BE2C (cell line): ENCODE data around the gene CSMD2.

Experiments
- DNase-seq: peaks from one replicate; pipeline ENCODE4 v3.0.0-alpha.2; 2020
- H3K27me3 ChIP-seq: fragments of 250-450 bp; sonication (Bioruptor Pico); 2 replicates; pipeline ENCODE4 v1.5.1; 2020; ENCODE audit warnings: mild to moderate bottlenecking
- H3K36me3 ChIP-seq: fragments of 250-450 bp; sonication (Bioruptor Pico); 2 replicates; pipeline ENCODE4 v1.5.1; 2020; ENCODE audit warnings: mild to moderate bottlenecking
- H3K4me1 ChIP-seq: fragments of 250-450 bp; sonication (Bioruptor Pico); 2 replicates; pipeline ENCODE4 v1.5.1; 2020
- H3K4me3 ChIP-seq: 2 replicates; pipeline ENCODE4 v1.5.1; 2011; ENCODE audit warnings: low read depth, low read length
- H3K9me3 ChIP-seq: fragments of 250-450 bp; sonication (Bioruptor Pico); 2 replicates; pipeline ENCODE4 v1.5.1; 2020
- TF ChIP-seq, protein P1 (sequence below): IDR thresholded peaks from 2 replicates; pipeline ENCODE4 v1.5.1; 2012; ENCODE audit warnings: mild to moderate bottlenecking, low read depth, low read length

CSMD2 gene

DNA sequence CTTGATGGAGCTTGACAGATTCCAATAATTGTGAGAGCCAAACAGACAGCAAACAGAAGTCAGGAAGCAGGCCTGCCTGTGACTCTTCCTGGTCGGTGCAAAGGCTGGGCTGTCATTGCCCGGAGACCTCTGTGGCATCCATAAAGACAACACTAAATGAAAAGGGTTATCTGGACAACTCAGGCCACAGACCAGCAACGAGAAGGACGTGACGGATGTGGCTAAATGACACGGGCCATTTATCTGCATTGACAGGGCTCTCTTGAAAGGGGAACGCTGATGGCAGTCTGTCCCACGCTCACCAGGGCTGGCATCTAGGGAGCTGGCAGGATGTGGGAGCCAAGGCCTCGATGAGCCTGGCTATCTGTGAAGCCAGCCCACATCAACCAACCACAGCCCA lies 266.1 kb downstream of the CSMD2 start:
- TF ChIP-seq, protein P1, sequence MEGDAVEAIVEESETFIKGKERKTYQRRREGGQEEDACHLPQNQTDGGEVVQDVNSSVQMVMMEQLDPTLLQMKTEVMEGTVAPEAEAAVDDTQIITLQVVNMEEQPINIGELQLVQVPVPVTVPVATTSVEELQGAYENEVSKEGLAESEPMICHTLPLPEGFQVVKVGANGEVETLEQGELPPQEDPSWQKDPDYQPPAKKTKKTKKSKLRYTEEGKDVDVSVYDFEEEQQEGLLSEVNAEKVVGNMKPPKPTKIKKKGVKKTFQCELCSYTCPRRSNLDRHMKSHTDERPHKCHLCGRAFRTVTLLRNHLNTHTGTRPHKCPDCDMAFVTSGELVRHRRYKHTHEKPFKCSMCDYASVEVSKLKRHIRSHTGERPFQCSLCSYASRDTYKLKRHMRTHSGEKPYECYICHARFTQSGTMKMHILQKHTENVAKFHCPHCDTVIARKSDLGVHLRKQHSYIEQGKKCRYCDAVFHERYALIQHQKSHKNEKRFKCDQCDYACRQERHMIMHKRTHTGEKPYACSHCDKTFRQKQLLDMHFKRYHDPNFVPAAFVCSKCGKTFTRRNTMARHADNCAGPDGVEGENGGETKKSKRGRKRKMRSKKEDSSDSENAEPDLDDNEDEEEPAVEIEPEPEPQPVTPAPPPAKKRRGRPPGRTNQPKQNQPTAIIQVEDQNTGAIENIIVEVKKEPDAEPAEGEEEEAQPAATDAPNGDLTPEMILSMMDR, result no peak
- Histone ChIP-seq H3K4me1 (no peaks in the 10 kb centered on the region), H3K4me3 (no peak overlapping the region), H3K27me3 (no peaks in the 10 kb centered on the region), H3K9me3 (no peaks in the 10 kb centered on the region), H3K36me3 (no peaks in the 10 kb centered on the region)
- no peak for DNase-seq

DNA sequence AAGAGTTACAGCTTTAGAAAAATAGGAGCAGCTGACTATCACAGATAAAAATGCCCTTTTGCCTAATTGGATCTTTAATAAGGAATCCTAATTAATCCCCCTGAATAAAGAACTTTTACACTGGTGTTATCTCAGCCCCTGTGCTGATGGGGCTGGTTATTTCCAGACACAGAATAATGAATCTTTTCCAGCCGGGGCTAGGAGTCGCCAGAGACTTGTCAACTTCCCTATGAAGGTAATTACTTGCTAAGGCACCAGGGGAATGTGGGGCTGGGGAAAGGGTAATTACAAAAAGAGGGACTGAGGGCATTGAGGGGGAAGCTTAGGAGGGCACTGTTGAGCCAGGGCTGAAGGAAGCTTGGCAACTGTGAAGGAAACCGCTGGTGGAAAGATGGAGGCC lies 266.6 kb downstream of the CSMD2 start:
- no peaks in the 10 kb centered on the region for H3K36me3 ChIP-seq
- H3K4me1 ChIP-seq, result no peaks in the 10 kb centered on the region
- no peak for DNase-seq
- TF ChIP-seq, protein P1, result no peak
- no peaks in the 10 kb centered on the region for H3K9me3 ChIP-seq
- H3K27me3 ChIP-seq, result no peaks in the 10 kb centered on the region
- no peak overlapping the region for H3K4me3 ChIP-seq

DNA sequence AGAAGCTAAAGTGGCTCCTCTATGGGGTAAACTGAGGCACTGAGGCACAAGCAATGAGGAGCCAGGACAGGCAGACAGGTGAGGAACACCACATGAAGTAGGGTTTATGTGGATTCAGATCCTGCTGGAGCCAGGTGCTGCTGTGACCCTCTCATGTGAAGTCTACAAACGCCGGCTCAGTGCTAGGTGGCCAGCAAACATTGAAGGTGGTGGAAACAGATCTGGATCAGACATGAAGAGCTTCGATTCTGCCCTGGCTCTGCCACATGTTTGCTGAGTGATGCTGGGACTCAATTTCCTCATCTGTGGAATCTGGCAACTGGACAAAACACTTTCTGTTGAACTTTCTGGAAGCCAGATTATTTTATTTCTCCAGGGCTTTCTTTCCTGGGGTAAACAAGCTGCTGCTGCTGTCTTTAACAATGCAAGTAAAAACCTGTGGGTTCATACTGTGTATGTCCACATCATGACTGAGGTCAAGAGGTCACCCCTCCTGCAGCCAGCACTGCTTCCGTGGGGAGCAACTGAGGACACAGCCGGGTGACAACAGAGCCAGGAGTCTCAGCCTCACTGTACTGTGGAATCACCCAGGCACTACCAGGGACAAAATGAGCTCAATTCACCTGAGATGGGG lies 267.8 kb downstream of the CSMD2 start:
- Histone ChIP-seq H3K27me3 (no peaks in the 10 kb centered on the region), H3K4me1 (no peaks in the 10 kb centered on the region), H3K36me3 (no peaks in the 10 kb centered on the region), H3K4me3 (no peak overlapping the region), H3K9me3 (no peaks in the 10 kb centered on the region)
- TF ChIP-seq, protein P1, result no peak
- DNase-seq, result no peak

DNA sequence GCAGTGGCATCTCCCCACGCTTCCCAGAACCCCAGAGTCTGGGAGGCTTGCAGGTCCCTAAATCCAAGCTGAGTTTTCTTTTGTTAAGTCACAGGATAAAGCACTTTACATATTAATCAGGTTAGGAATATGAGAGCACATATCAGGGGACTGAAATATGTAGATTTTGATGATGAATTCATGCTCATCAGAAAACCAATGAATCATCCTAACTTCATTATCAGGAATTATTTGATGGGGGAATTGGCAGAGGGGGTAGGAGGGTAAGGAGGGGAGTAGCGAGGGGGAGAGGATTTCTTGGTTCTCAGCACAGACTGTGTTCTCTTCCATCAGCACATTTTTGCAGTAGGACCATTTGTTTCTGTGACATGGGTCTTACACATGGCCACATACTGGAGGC lies 269.1 kb downstream of the CSMD2 start:
- Histone ChIP-seq H3K9me3 (no peaks in the 10 kb centered on the region), H3K27me3 (no peaks in the 10 kb centered on the region), H3K36me3 (no peaks in the 10 kb centered on the region), H3K4me3 (no peak overlapping the region), H3K4me1 (no peaks in the 10 kb centered on the region)
- DNase-seq, result no peak
- TF ChIP-seq, protein P1, result no peak

DNA sequence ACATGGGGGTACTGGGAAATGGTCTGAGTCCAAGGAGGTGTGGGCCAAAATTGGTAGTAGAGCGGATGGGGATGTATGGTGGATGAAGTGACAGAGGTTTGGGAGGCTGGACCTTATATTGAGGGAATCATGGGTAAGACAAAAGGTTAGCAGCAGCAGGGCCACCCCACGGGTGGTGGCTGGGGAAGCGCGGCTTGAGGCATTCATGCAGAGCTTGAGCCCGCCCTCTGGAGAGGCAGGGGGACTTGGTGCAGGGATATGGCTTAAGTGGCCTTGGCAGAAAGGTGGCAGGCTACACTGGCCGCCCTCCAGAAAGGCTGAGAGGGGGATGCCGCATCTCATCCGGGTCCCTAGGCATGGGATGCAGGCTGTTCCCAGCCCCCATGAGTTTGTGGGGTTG lies 269.6 kb downstream of the CSMD2 start:
- Histone ChIP-seq H3K4me3 (no peak overlapping the region), H3K27me3 (no peaks in the 10 kb centered on the region), H3K9me3 (no peaks in the 10 kb centered on the region), H3K36me3 (no peaks in the 10 kb centered on the region), H3K4me1 (no peaks in the 10 kb centered on the region)
- no peak for DNase-seq
- TF ChIP-seq, protein P1, result no peak

DNA sequence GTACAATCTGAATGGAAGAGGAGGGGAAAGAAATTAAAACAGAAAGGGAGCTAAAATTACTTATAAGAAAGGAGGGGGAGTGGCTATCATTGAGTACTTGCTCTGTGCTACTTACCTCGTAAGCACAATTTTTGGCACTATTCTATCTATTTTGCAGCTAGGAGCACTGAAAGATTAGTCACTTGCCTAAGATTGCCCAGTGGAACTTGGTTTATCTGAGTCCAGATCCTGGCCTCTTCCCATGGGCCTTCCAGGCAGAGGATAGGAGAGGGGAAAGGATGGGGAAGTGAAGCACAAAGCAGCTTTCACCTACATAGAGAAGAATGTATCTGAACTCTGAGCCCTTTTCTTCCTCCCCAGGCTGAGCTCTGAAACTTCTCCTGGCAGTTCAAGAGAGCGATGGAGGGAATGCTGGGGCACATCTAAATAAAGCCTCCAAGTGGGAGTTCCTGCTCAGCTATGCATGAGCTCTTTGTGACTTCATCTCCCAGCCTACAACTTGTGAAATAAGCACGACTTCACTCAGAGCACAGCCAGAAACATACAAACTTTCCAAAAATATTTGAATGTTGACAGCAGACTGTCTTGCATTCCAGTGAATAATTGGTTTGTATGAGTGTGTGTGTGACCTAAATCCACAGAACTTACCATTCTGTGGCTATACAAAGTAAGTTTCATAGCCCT lies 271.7 kb downstream of the CSMD2 start:
- no peaks in the 10 kb centered on the region for H3K36me3 ChIP-seq
- H3K4me1 ChIP-seq, result no peaks in the 10 kb centered on the region
- no peak for DNase-seq
- no peaks in the 10 kb centered on the region for H3K9me3 ChIP-seq
- TF ChIP-seq, protein P1, result no peak
- H3K4me3 ChIP-seq, result no peak overlapping the region
- H3K27me3 ChIP-seq, result no peaks in the 10 kb centered on the region
